ENCODE measurements around the gene C9orf152.

GRCh38 chr9:110220809-110221208 is 12.8 kb upstream of the C9orf152 start:
- no peak for TF ChIP-seq CTCF (IDR thresholded peaks at IDR 0.05 in 8 of 11, conservative IDR thresholded peaks at IDR 0.05 in 3 of 11)
- TF ChIP-seq POLR2A (IDR thresholded peaks at IDR 0.05): no peak
- no peak for TF ChIP-seq POLR2AphosphoS5 (IDR thresholded peaks at IDR 0.05)

Measured in spleen (tissue), 7 donors.